Measurements from ENCODE around the gene AGMO.
A peak's percentile ranks its signal among the peaks of the same experiment; 100 is the strongest.

The AGMO gene

GRCh38 chr7:15498465-15498864 is 63.4 kb downstream of the AGMO start:
- DNase-seq (ENCODE audit: low read depth, low spot score), result no peak

- DNase-seq (ENCODE audit: low read depth, low spot score), result no peak
These were observed 66.6 kb downstream of the AGMO start for GRCh38 chr7:15495170-15495569.

DNA sequence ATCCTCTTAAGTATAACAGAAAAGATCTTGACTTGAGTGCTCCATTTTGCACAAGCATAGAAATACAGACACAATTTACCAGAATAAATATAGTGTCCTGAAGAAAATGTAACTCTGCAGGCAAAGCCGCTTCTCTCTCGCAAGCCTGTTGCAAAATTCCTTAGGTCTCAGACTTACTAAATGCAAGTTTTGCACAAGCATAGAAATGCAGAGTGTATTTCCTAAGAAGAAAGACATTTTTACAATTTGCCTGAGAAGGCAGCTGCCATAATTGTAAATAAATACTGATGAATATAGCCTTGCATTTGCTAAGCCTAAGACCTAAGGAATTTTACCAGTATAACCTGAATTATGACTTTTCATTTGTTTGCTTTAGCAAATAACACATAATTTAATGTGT is 67.1 kb downstream of the AGMO start:
- no peak for DNase-seq (ENCODE audit: low read depth, low spot score)

- DNase-seq (ENCODE audit: low read depth, low spot score), result no peak
These were observed 70.5 kb downstream of the AGMO start for GRCh38 chr7:15491361-15491760.

DNA sequence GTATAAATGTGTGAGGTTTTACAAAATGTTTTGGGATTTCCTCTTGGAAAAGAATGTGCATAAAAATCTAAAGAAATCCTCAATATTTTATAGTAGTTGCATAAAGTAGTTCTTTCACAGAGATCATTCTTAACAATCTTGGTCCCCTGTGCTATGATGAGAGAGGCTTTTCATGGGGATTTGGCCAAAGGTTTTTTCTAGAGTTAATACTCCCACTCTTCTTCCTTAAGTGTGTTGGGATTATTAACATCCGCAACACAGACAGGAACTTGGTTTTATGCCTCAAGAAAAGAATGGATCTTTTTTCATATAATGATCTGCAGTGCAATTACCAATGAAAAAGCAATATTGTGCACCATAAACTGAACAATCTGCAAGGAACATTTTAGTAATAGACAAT is 71.5 kb downstream of the AGMO start:
- no peak for DNase-seq (ENCODE audit: low read depth, low spot score)

- DNase-seq (ENCODE audit: low read depth, low spot score), result no peak
These were observed 72.0 kb downstream of the AGMO start for GRCh38 chr7:15489861-15490260.

- DNase-seq (ENCODE audit: low read depth, low spot score), result no peak
These were observed 72.4 kb downstream of the AGMO start for GRCh38 chr7:15489383-15489782.

DNA sequence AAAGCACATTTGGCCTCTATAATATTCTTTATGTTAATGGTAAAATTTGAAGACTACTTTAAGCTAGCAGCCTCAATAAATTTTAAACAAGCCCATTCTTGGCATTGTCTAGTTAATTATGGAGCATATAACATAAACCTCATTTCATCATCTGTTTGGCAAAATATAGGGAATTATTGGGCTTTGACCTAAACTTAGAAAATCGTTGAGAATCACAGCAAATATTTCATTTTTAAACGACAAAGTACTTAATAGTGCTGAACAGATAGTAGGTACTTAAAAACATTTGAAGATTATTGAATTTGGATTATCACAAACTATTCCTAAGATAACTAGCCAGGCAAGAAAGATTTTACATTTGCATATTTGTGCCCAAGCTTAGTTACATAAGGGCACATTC is 73.4 kb downstream of the AGMO start:
- no peak for DNase-seq (ENCODE audit: low read depth, low spot score)

DNA sequence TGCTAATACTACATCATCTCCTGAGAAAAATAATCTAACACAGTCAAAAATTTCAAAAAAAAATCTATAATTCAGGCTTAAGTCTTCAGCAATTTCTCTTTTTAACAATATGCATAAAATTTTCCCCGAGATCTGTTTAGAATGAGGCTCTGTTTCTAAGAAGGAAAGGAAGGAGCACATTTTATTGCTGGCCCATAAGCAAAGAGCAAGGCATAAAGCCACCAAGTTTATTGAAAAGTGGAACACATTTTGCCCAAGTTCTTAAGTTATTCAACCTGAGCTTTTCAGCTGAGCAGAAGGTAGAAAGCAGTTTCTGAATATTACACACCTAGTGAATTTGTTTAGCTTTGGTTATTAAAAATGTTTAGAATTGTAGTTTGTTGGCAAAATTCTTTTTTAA is 73.9 kb downstream of the AGMO start:
- no peak for DNase-seq (ENCODE audit: low read depth, low spot score)

DNA sequence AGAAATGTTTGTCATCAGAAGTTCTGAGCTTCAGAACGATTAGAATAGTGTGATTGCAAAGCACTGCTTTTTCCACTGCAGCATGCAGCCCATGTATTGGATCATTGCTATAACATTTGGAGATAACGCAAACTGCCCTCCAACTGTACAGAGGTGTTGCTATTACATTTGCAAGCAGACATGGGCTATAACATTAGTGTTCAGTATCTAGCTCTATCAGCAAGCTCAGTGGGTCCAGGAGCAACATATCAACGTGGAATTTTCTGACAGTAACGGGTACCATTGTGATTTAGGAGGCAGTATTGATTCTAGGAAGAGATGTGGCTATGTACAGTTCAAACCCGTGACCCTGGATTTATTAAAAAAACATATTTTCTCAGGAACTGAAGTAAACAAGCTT is 75.8 kb downstream of the AGMO start:
- DNase-seq (ENCODE audit: low read depth, low spot score), result no peak

GRCh38 chr7:15485431-15485830 is 76.4 kb downstream of the AGMO start:
- no peak for DNase-seq (ENCODE audit: low read depth, low spot score)

DNA sequence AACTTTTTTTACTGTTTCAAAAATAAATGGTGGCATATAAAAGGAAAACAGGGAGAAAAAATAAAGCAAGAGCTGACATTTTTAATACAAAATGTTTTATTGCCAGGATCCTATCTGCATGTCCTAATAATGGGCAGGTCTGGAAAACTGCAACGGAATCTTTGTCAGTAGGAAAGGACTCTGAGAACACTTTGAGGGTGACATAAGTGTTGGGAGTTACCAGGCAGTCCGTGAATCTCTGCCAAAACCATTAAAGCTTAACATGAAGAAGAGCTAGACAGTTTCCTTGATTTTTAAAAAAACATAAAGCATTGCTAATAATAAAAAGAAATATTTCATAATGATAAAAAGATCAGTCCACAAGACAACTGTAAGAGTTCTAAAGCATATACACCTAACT is 80.7 kb downstream of the AGMO start:
- DNase-seq (ENCODE audit: low read depth, low spot score), result no peak

GRCh38 chr7:15478401-15478800 is 83.4 kb downstream of the AGMO start:
- no peak for DNase-seq (ENCODE audit: low read depth, low spot score)

GRCh38 chr7:15476531-15476918 is 85.3 kb downstream of the AGMO start:
- DNase-seq (ENCODE audit: low read depth, low spot score), result no peak

DNA sequence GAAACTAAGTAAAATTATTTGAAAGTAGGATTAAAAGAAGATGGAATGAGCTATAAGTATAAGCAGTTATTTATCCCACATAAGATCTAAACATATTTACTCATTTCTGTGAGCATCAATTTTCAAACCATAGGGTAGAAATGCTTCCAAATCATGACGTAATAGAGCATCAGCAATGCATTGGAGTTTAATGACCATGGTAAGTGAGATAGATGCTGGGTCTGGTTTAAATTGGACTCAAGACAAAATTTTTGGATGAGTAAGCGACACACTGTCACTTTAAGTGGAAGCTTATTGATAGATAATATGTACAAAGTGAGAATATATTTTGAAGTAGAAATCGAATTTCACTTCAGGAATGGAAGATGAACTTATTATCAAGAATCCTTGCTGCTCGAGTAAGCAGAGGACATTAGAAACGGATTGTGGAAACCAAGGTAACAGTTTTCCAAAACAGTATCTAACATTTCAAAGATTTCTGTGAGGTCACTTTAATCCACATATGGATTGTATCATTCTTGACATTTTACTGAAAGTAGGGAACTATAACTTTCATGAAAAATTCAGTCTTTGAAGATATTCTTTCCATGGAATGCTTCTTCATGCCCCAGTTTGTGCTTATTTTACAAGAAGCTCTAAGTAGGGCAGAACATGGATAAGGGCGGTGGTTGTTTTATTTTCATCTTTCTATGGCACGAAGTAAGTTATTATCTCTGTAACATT is 85.8 kb downstream of the AGMO start:
- DNase-seq (ENCODE audit: low read depth, low spot score), result no peak

DNA sequence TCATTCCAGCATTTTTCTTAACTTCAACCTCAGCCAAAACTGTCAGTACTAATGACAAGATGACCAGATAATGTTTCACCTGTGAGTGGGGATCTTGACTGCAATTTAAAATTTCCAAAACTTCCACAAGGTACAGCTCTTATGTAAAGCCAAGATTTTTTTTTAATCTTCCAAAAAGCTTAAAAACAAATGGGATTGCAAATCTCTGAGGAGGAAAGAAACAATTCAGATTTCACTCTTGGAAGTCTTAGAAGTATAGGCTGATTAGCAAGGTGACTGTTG is 90.2 kb downstream of the AGMO start:
- no peak for DNase-seq (ENCODE audit: low read depth, low spot score)

GRCh38 chr7:15470825-15471668 is 90.8 kb downstream of the AGMO start:
- DNase-seq (ENCODE audit: low read depth, low spot score), result no peak

GRCh38 chr7:15464667-15465121 is 97.1 kb downstream of the AGMO start:
- DNase-seq (ENCODE audit: low read depth, low spot score), result no peak

DNA sequence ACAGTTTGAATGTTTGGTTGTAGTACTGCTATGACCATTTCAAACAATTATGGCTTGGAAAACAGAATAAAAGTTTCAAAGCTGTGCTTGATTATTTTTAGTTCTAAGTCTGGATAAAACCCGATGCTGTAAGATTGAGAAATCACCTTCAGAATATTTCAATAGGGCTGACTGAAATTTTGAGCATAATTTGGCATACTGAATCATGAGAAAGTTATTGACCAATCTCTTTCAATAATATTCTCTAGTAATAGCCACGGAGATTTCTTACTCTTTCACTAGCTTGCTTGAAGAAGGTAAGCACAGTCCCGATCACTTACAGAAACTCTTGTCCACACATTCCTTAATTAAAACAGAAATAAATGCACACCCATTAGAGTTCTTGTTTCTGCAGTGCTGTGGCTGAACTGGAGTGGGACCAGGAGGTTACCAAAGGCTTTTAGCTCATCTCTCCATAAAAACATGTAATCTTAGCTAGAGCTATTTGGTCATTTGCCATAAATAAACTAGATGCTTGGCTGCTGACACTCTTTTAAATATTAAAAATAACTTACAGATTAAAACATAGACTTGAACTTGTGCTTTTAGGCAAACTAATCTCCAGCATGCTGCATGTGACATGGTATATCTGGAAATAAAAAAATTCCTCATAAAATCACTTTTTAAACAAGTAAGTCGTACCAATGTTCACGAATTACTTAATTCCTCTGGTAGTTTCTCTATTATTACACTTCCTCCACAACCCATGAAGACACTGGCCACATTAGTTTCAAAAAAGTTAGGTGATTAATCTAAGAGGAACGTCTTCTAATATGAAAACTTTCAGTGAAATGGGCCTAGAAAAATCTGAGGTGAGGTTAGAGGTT is 97.8 kb downstream of the AGMO start:
- no peak for DNase-seq (ENCODE audit: low read depth, low spot score)

DNA sequence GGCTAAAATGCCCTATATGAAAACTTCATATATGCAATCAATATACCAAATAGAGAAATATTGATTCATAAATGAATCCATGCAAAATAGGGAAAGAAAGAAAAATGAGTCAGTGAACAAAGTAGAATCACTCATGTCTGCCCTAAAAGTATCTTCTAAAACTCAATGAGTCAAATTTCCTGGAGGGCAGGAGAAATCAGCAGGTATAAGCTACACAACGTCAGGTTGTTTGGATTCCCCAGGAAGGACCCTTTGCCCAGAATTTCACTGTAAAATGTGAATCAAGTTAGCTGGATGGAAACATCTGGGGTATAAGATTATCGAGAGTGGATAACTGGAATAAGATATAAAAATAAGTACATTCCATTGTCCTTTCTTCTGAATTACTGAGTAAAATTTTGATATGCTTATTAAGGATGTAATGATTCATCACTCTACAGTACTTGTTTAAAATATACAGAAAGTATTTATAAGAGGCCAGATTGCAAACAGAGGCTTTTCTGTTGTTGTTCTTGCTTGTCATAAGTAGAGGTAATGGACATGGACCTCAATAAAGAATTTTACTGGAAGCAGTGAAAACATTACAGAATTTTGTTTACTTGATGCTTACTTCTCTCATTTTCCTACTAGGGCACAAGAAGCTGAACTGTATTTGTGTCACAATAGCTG is 99.0 kb downstream of the AGMO start:
- no peak for DNase-seq (ENCODE audit: low read depth, low spot score)

GRCh38 chr7:15461576-15461975 is 100.2 kb downstream of the AGMO start:
- DNase-seq (ENCODE audit: low read depth, low spot score), result peak; percentile 89

All from brain pericyte (primary cell).